Central memory CD8-positive, alpha-beta T cell (primary cell): ENCODE data around the gene ZNF3.
"Not testable (repeated sequence)": the region's sequence is repeated elsewhere in the genome, so short reads cannot be mapped to it uniquely, and the experiment has no call there.

Source experiments
- ATAC-seq: fragments of 150-1000 bp; cut with Tn5 transposase; replicated peaks from 2 replicates; pipeline ENCODE4 v1.10.0; 2022; ENCODE audit warnings: mild to moderate bottlenecking, moderate FRiP score, moderate number of reproducible peaks; ENCODE audit not compliant: poor library complexity, severe bottlenecking; ENCODE audit errors: extremely low read depth
- DNase-seq, 2 donors: peaks; one replicate each; pipeline ENCODE4 v3.0.0; 2021; ENCODE audit warnings: low spot score in 2 of 2
- H3K27ac Mint-ChIP-seq: one replicate; pipeline ENCODE4 v1.8.0; 2022; ENCODE audit warnings: low read depth, mild to moderate bottlenecking, moderate library complexity, mixed read lengths
- H3K27me3 Mint-ChIP-seq: one replicate; pipeline ENCODE4 v1.8.0; 2022; ENCODE audit warnings: mixed read lengths
- H3K36me3 Mint-ChIP-seq: one replicate; pipeline ENCODE4 v1.8.0; 2022; ENCODE audit warnings: mild to moderate bottlenecking, moderate library complexity, mixed read lengths; ENCODE audit not compliant: insufficient read depth
- H3K4me1 Mint-ChIP-seq: one replicate; pipeline ENCODE4 v1.8.0; 2022; ENCODE audit warnings: mixed read lengths
- H3K4me3 Mint-ChIP-seq: one replicate; pipeline ENCODE4 v1.8.0; 2022; ENCODE audit warnings: mild to moderate bottlenecking, moderate library complexity, mixed read lengths
- H3K9me3 Mint-ChIP-seq: one replicate; pipeline ENCODE4 v1.8.0; 2022; ENCODE audit warnings: mixed read lengths

ZNF3 gene

GRCh38 chr7:100081535-100082102, at the start of gene ZNF3:
ZNF3 (minus strand) TSS chr7:100081723; CDS start chr7:100077357, 4,366 bp downstream.
- Mint-ChIP-seq H3K4me1 (peaks cover 34% of the 10 kb centered on the region), H3K36me3 (peaks cover 27% of the 10 kb centered on the region), H3K27ac (peak within 1 kb of the TSS; percentile 90), H3K9me3 (no peaks in the 10 kb centered on the region), H3K27me3 (no peaks in the 10 kb centered on the region), H3K4me3 (peak within 1 kb of the TSS; percentile 84)
- DNase-seq (peak; percentile 93 to 98), ATAC-seq (peak; percentile 89)

- ATAC-seq: no peak
- H3K36me3 Mint-ChIP-seq: peaks cover 12% of the 10 kb centered on the region
- peak; percentile 73 to 92 for DNase-seq
- no peaks in the 10 kb centered on the region for H3K9me3 Mint-ChIP-seq
- H3K4me3 Mint-ChIP-seq: peak overlapping the region; percentile 18
- H3K27me3 Mint-ChIP-seq: no peaks in the 10 kb centered on the region
- H3K27ac Mint-ChIP-seq: peak overlapping the region; percentile 89
- peaks cover 31% of the 10 kb centered on the region for H3K4me1 Mint-ChIP-seq
These were observed 49.3 kb upstream of the ZNF3 start for GRCh38 chr7:100130608-100131453.

- peaks cover 12% of the 10 kb centered on the region for H3K36me3 Mint-ChIP-seq
- H3K27ac Mint-ChIP-seq, H3K4me3 Mint-ChIP-seq, H3K27me3 Mint-ChIP-seq, H3K9me3 Mint-ChIP-seq, ATAC-seq, DNase-seq: not testable (repeated sequence)
- H3K4me1 Mint-ChIP-seq: peaks cover 35% of the 10 kb centered on the region
These were observed 48.7 kb upstream of the ZNF3 start for GRCh38 chr7:100130220-100130607.

GRCh38 chr7:100128637-100128963, 47.1 kb upstream of the ZNF3 start:
- no peak for DNase-seq
- no peaks in the 10 kb centered on the region for H3K9me3 Mint-ChIP-seq
- no peak for ATAC-seq
- H3K4me1 Mint-ChIP-seq: peaks cover 42% of the 10 kb centered on the region
- H3K36me3 Mint-ChIP-seq: peaks cover 14% of the 10 kb centered on the region
- H3K4me3 Mint-ChIP-seq: peak overlapping the region; percentile 98
- no peaks in the 10 kb centered on the region for H3K27me3 Mint-ChIP-seq
- H3K27ac Mint-ChIP-seq: no peak overlapping the region

- Mint-ChIP-seq H3K4me3 (peak overlapping the region; percentile 98), H3K27ac (no peak overlapping the region), H3K36me3 (peaks cover 14% of the 10 kb centered on the region), H3K27me3 (no peaks in the 10 kb centered on the region), H3K4me1 (peaks cover 42% of the 10 kb centered on the region), H3K9me3 (no peaks in the 10 kb centered on the region)
- DNase-seq (peak in 1 of 2 donors; percentile 20), ATAC-seq (no peak)
These were observed 46.5 kb upstream of the ZNF3 start for GRCh38 chr7:100127866-100128636.

GRCh38 chr7:100126931-100127865, 45.7 kb upstream of the ZNF3 start, which contains the start of gene MBLAC1:
MBLAC1 (plus strand) TSS chr7:100126967; CDS start chr7:100127396, 429 bp downstream.
- H3K27me3 Mint-ChIP-seq: no peaks in the 10 kb centered on the region
- no peaks in the 10 kb centered on the region for H3K9me3 Mint-ChIP-seq
- peaks cover 35% of the 10 kb centered on the region for H3K4me1 Mint-ChIP-seq
- ATAC-seq: peak; percentile 76
- peak within 1 kb of the TSS; percentile 98 for H3K4me3 Mint-ChIP-seq
- H3K27ac Mint-ChIP-seq: peak within 1 kb of the TSS; percentile 95
- peaks cover 13% of the 10 kb centered on the region for H3K36me3 Mint-ChIP-seq
- DNase-seq: peak; percentile 89 to 91

GRCh38 chr7:100126239-100126930, 44.9 kb upstream of the ZNF3 start:
- Mint-ChIP-seq H3K9me3 (no peaks in the 10 kb centered on the region), H3K4me3 (peak overlapping the region; percentile 98), H3K4me1 (peaks cover 30% of the 10 kb centered on the region), H3K36me3 (peaks cover 13% of the 10 kb centered on the region), H3K27ac (peak overlapping the region; percentile 95), H3K27me3 (no peaks in the 10 kb centered on the region)
- DNase-seq: no peak
- no peak for ATAC-seq

GRCh38 chr7:100124301-100125230, 43.0 kb upstream of the ZNF3 start:
- Mint-ChIP-seq H3K9me3 (no peaks in the 10 kb centered on the region), H3K36me3 (peaks cover 16% of the 10 kb centered on the region), H3K4me3 (peak overlapping the region; percentile 98), H3K27ac (no peak overlapping the region), H3K27me3 (no peaks in the 10 kb centered on the region), H3K4me1 (peaks cover 40% of the 10 kb centered on the region)
- ATAC-seq: no peak
- DNase-seq: no peak

- H3K9me3 Mint-ChIP-seq: no peaks in the 10 kb centered on the region
- peaks cover 48% of the 10 kb centered on the region for H3K4me1 Mint-ChIP-seq
- ATAC-seq: no peak
- no peak for DNase-seq
- H3K27ac Mint-ChIP-seq: no peak overlapping the region
- H3K36me3 Mint-ChIP-seq: peaks cover 25% of the 10 kb centered on the region
- H3K27me3 Mint-ChIP-seq: no peaks in the 10 kb centered on the region
- no peak overlapping the region for H3K4me3 Mint-ChIP-seq
These were observed 41.0 kb upstream of the ZNF3 start for GRCh38 chr7:100122568-100122967.

- no peak for ATAC-seq
- Mint-ChIP-seq H3K4me1 (peaks cover 45% of the 10 kb centered on the region), H3K9me3 (no peaks in the 10 kb centered on the region), H3K4me3 (no peak overlapping the region), H3K27me3 (no peaks in the 10 kb centered on the region), H3K27ac (no peak overlapping the region), H3K36me3 (peaks cover 25% of the 10 kb centered on the region)
- no peak for DNase-seq
These were observed 40.5 kb upstream of the ZNF3 start for GRCh38 chr7:100122067-100122466.

GRCh38 chr7:100120733-100121036, 39.2 kb upstream of the ZNF3 start:
- peaks cover 35% of the 10 kb centered on the region for H3K4me1 Mint-ChIP-seq
- H3K9me3 Mint-ChIP-seq: no peaks in the 10 kb centered on the region

More at GRCh38 chr7:100120733-100121036, 39.2 kb upstream of the ZNF3 start:
- H3K27ac Mint-ChIP-seq: peak overlapping the region; percentile 99
- H3K36me3 Mint-ChIP-seq: peaks cover 19% of the 10 kb centered on the region
- H3K4me3 Mint-ChIP-seq: peak overlapping the region; percentile 97
- H3K27me3 Mint-ChIP-seq: no peaks in the 10 kb centered on the region
- ATAC-seq (no peak), DNase-seq (no peak)
